PC-3 (cell line): ENCODE data around the gene CDK1. TPM values are rescaled to one million over a fixed set of nuclear protein-coding genes. Genes with fewer than 3 reads are reported as not detected.
A peak's percentile ranks its signal among the peaks of the same experiment; 100 is the strongest.

Source experiments
- ATAC-seq: fragments of 200-7000 bp; cut with Tn5 transposase; 2 replicates; pipeline ENCODE4 v1.9.1; 2020; ENCODE audit warnings: mild to moderate bottlenecking, moderate library complexity
- BruUV-seq: library from RNA; stranded (reverse); fragments of 400-500 nt; replicated peaks from 2 replicates; lab custom pipeline; 2021; lab: Mats Ljungman, UMichigan
- CTCF ChIA-PET: fragments of 300-600 bp; sonication (Branson Sonifier 250); formaldehyde crosslinking; loops from one replicate; lab custom pipeline; 2022; ENCODE audit warnings: antibody characterized with exemption; lab: Charles Lee
- POLR2A ChIA-PET: fragments of 300-600 bp; sonication (Branson Sonifier 250); formaldehyde crosslinking; loops from one replicate; lab custom pipeline; 2022; ENCODE audit warnings: antibody characterized with exemption; ENCODE audit not compliant: unreplicated experiment; lab: Charles Lee
- DNase-seq: peaks from one replicate; pipeline ENCODE4 v3.0.0-alpha.2; 2015
- H2AFZ ChIP-seq: fragments of 300-600 bp; sonication (generic); 2 replicates; pipeline ENCODE4 v1.6.0; 2016; ENCODE audit warnings: antibody characterized with exemption, low read length
- H3F3A ChIP-seq: fragments of 300-600 bp; sonication (generic); one replicate; pipeline ENCODE4 v1.6.0; 2017; ENCODE audit warnings: antibody characterized with exemption, low read length, control low read depth, mild to moderate bottlenecking; ENCODE audit not compliant: unreplicated experiment
- H3K27ac ChIP-seq: fragments of 300-600 bp; sonication (generic); 2 replicates; pipeline ENCODE4 v1.5.1; 2016; ENCODE audit warnings: mild to moderate bottlenecking, low read length
- H3K27me3 ChIP-seq: fragments of 300-600 bp; sonication (generic); 2 replicates; pipeline ENCODE4 v1.6.1; 2016; ENCODE audit warnings: low read length, mixed read lengths
- H3K36me3 ChIP-seq: fragments of 300-600 bp; sonication (generic); 2 replicates; pipeline ENCODE4 v1.6.1; 2016; ENCODE audit warnings: low read depth, mixed run types, low read length, mixed read lengths
- H3K4me1 ChIP-seq: fragments of 300-600 bp; sonication (generic); 2 replicates; pipeline ENCODE4 v1.5.1; 2016; ENCODE audit warnings: low read length; ENCODE audit not compliant: insufficient read depth
- H3K4me2 ChIP-seq: fragments of 300-600 bp; sonication (generic); 2 replicates; pipeline ENCODE4 v1.6.0; 2016; ENCODE audit warnings: low read length
- H3K4me3 ChIP-seq: fragments of 300-600 bp; sonication (generic); 2 replicates; pipeline ENCODE4 v1.5.1; 2016; ENCODE audit warnings: mild to moderate bottlenecking, low read length, mixed read lengths
- H3K79me2 ChIP-seq: fragments of 300-600 bp; sonication (generic); 2 replicates; pipeline ENCODE4 v1.6.1; 2017; ENCODE audit warnings: low read length, mixed read lengths
- H3K9ac ChIP-seq: fragments of 300-600 bp; sonication (generic); 2 replicates; pipeline ENCODE4 v1.6.0; 2016; ENCODE audit warnings: mild to moderate bottlenecking, low read length
- H3K9me2 ChIP-seq: fragments of 300-600 bp; sonication (generic); replicated peaks from 2 replicates; pipeline ENCODE4 v1.6.1; 2016; ENCODE audit warnings: mixed run types, low read length, mixed read lengths
- H3K9me3 ChIP-seq: fragments of 300-600 bp; sonication (generic); 2 replicates; pipeline ENCODE4 v1.6.1; 2016; ENCODE audit warnings: low read length, mixed read lengths
- H4K20me1 ChIP-seq: fragments of 300-600 bp; sonication (generic); 2 replicates; pipeline ENCODE4 v1.6.1; 2016; ENCODE audit warnings: low read length, mixed read lengths
- CTCF ChIP-seq: fragments of 300-600 bp; sonication (generic); conservative IDR thresholded peaks from 2 replicates; pipeline ENCODE4 v1.5.1; 2017; ENCODE audit warnings: antibody characterized with exemption, low read depth, mild to moderate bottlenecking, low read length
- EZH2 ChIP-seq: fragments of 300-600 bp; sonication (generic); IDR thresholded peaks from one replicate; pipeline ENCODE4 v1.6.1; 2017; ENCODE audit warnings: antibody characterized with exemption, mild to moderate bottlenecking, low read length; ENCODE audit not compliant: unreplicated experiment
- EZH2phosphoT487 ChIP-seq: fragments of 300-600 bp; sonication (generic); IDR thresholded peaks from 2 replicates; pipeline ENCODE4 v1.6.1; 2018; ENCODE audit warnings: mild to moderate bottlenecking, antibody characterized with exemption, low read length, borderline replicate concordance
- intact Hi-C: fragments of 100-400 bp; cut with micrococcal nuclease; formaldehyde crosslinking; loops from 2 replicates; pipeline ENCODE4 v1.9.0; 2023
- total RNA-seq: library from RNA; depleted of rRNA; stranded (reverse); fragments of >200 nt; gene quantifications from 2 replicates; pipeline ENCODE4 v1.2.3, GENCODE V29; 2014

The CDK1 gene
- total RNA-seq, 1 experiment from 2014 or later: 202 TPM

- no peak overlapping the region for H3K27ac ChIP-seq
These were observed 38.5 kb downstream of the CDK1 start for GRCh38 chr10:60816628-60817397.

GRCh38 chr10:60817398-60817805, 39.1 kb downstream of the CDK1 start:
- no TSS peak for BruUV-seq
- Histone ChIP-seq H2AFZ (no peak overlapping the region), H4K20me1 (no peaks in the 10 kb centered on the region), H3K4me1 (peaks cover 6% of the 10 kb centered on the region; the same call in 1 of the 2 replicates), H3K9ac (no peak overlapping the region), H3K4me2 (no peak overlapping the region), H3F3A (no peaks in the 10 kb centered on the region), H3K27ac (no peak overlapping the region), H3K9me2 (no peaks in the 10 kb centered on the region), H3K79me2 (no peaks in the 10 kb centered on the region), H3K36me3 (no peaks in the 10 kb centered on the region), H3K4me3 (no peak overlapping the region), H3K9me3 (no peaks in the 10 kb centered on the region), H3K27me3 (no peaks in the 10 kb centered on the region)
- CTCF ChIA-PET: interaction anchor here (0.9 kb wide), 1 partner anchor 374 kb away, joined by 5 read pairs; no protein-coding TSS in a partner anchor
- TF ChIP-seq CTCF (no peak), EZH2phosphoT487 (no peak), EZH2 (no peak)
- POLR2A ChIA-PET: no interaction called here
- intact Hi-C loops: loop anchor here (2.0 to 10.0 kb wide), 7 partner anchors 657 to 1425 kb away; partner anchors contain the start of gene ARID5B
- ATAC-seq (peak; percentile 20; the same call in 1 of the 2 replicates), DNase-seq (no peak)

More at GRCh38 chr10:60816628-60817397, 38.5 kb downstream of the CDK1 start:
- intact Hi-C loops: loop anchor here (1.0 to 10.0 kb wide), 11 partner anchors 147 to 1425 kb away; partner anchors contain the start of gene ARID5B
- Histone ChIP-seq H3K9ac (no peak overlapping the region), H3F3A (no peaks in the 10 kb centered on the region), H4K20me1 (no peaks in the 10 kb centered on the region), H3K4me2 (peak overlapping the region; percentile 1; the same call in 1 of the 2 replicates), H2AFZ (no peak overlapping the region), H3K79me2 (no peaks in the 10 kb centered on the region), H3K9me2 (no peaks in the 10 kb centered on the region), H3K36me3 (no peaks in the 10 kb centered on the region), H3K27me3 (no peaks in the 10 kb centered on the region), H3K9me3 (no peaks in the 10 kb centered on the region), H3K4me3 (no peak overlapping the region), H3K4me1 (peaks cover 6% of the 10 kb centered on the region; the same call in 1 of the 2 replicates)
- ATAC-seq (peak; percentile 93), DNase-seq (peak; percentile 97)
- no TSS peak for BruUV-seq
- no peak for TF ChIP-seq EZH2phosphoT487
- TF ChIP-seq CTCF: peak; percentile 100
- POLR2A ChIA-PET: no interaction called here
- CTCF ChIA-PET: interaction anchor here (0.5 to 1.0 kb wide), 13 partner anchors 33 to 1127 kb away, joined by 3 to 16 read pairs (median 4); no protein-coding TSS in a partner anchor
